ENCODE results near the gene SAP30BP. TPM values are rescaled to one million over a fixed set of nuclear protein-coding genes. Genes with fewer than 3 reads are reported as not detected.

Gene SAP30BP
- polyA plus RNA-seq, 2 of the 4 experiments (the other 2 are of a cell fraction), result 103 to 139 TPM

- Histone ChIP-seq H3K4me2 (0 out of 3 replicates have a peak overlapping the region, but pooled peaks have one; percentile 13), H3K9me3 (no peaks in the 10 kb centered on the region), H3K27ac (peak overlapping the region; percentile 93; a peak in 5 of 6 replicates), H3K4me1 (peaks cover 99% of the 10 kb centered on the region), H3K4me3 (no peak overlapping the region)
- ChIA-PET POLR2A (interaction anchor here (1.6 kb wide), 1 partner anchor 91 kb away, joined by 5 read pairs; no protein-coding TSS in a partner anchor), CTCF (interaction anchor here (1.1 to 19.2 kb wide), 5 partner anchors 9 to 58 kb away, joined by 3 to 148 read pairs (median 16); partner anchors contain the start of gene SMIM5)
- no peak for FAIRE-seq
- 75% methylated on average over 6 of the region's 6 CpGs for WGBS (ENCODE audit: missing lambda C conversion rate)
- TF ChIP-seq USF2 (IDR thresholded peaks at IDR 0.05), result no peak
- no peak for TF ChIP-seq CHD4 (IDR thresholded peaks at IDR 0.05; ENCODE audit: borderline replicate concordance)
- no peak for TF ChIP-seq HES2 (IDR thresholded peaks at IDR 0.05)
- TF ChIP-seq TFCP2L1 (CRISPR knock-in tag; IDR thresholded peaks at IDR 0.05), result no peak
- TF ChIP-seq PHF8 (IDR thresholded peaks at IDR 0.05; ENCODE audit: borderline replicate concordance, low read depth), result no peak
- TF ChIP-seq MYC (IDR thresholded peaks at IDR 0.05; ENCODE audit: borderline replicate concordance, low read length), result no peak
- no peak for TF ChIP-seq RCOR1 (IDR thresholded peaks at IDR 0.05; ENCODE audit: low read depth, low read length)
- TF ChIP-seq BHLHE40 (IDR thresholded peaks at IDR 0.05; ENCODE audit: low read depth, low read length), result no peak
- TF ChIP-seq HDAC2 (IDR thresholded peaks at IDR 0.05), result no peak
- no peak for TF ChIP-seq JUN (IDR thresholded peaks at IDR 0.05)
- TF ChIP-seq MAZ (IDR thresholded peaks at IDR 0.05; ENCODE audit: borderline replicate concordance, low read depth, low read length), result no peak
- no peak for TF ChIP-seq ESRRA (IDR thresholded peaks at IDR 0.05; ENCODE audit: borderline replicate concordance, low read length)
- TF ChIP-seq EP300 (IDR thresholded peaks at IDR 0.05), result no peak
- no peak for TF ChIP-seq RARB (CRISPR knock-in tag; IDR thresholded peaks at IDR 0.05)
- no peak for TF ChIP-seq HOXB5 (CRISPR knock-in tag; IDR thresholded peaks at IDR 0.05)
- TF ChIP-seq ZC3H11A (IDR thresholded peaks at IDR 0.05), result no peak
- TF ChIP-seq ZFP36 (IDR thresholded peaks at IDR 0.05; ENCODE audit: borderline replicate concordance, partially characterized antibody), result no peak
- no peak for TF ChIP-seq ATOH8 (CRISPR knock-in tag; IDR thresholded peaks at IDR 0.05; ENCODE audit: low read depth)
- TF ChIP-seq TP53 (CRISPR knock-in tag; IDR thresholded peaks at IDR 0.05), result no peak
- DNase-seq (ENCODE audit: low read depth in 1 of 2, low spot score in 1 of 2), result no peak
- ATAC-seq, result no peak
Measured at GRCh38 chr17:75689441-75689873, 22.3 kb downstream of the SAP30BP start.

- Histone ChIP-seq H3K27ac (peak overlapping the region; percentile 93; a peak in 5 of 6 replicates), H3K4me3 (no peak overlapping the region), H3K9me3 (no peaks in the 10 kb centered on the region), H3K4me2 (no peak overlapping the region), H3K4me1 (peaks cover 99% of the 10 kb centered on the region)
- WGBS (ENCODE audit: missing lambda C conversion rate), result 91% methylated on average over 5 of the region's 5 CpGs
- TF ChIP-seq POLR2A (IDR thresholded peaks at IDR 0.05; ENCODE audit: low read length) (no peak), FOSL2 (IDR thresholded peaks at IDR 0.05) (no peak), FOSL2 (CRISPR knock-in tag; IDR thresholded peaks at IDR 0.05) (no peak)
- TF ChIP-seq, protein P1, sequence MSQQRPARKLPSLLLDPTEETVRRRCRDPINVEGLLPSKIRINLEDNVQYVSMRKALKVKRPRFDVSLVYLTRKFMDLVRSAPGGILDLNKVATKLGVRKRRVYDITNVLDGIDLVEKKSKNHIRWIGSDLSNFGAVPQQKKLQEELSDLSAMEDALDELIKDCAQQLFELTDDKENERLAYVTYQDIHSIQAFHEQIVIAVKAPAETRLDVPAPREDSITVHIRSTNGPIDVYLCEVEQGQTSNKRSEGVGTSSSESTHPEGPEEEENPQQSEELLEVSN (IDR thresholded peaks at IDR 0.05; ENCODE audit: borderline replicate concordance, low read depth), result no peak
- TF ChIP-seq, protein P2, sequence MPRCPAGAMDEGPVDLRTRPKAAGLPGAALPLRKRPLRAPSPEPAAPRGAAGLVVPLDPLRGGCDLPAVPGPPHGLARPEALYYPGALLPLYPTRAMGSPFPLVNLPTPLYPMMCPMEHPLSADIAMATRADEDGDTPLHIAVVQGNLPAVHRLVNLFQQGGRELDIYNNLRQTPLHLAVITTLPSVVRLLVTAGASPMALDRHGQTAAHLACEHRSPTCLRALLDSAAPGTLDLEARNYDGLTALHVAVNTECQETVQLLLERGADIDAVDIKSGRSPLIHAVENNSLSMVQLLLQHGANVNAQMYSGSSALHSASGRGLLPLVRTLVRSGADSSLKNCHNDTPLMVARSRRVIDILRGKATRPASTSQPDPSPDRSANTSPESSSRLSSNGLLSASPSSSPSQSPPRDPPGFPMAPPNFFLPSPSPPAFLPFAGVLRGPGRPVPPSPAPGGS (IDR thresholded peaks at IDR 0.05), result no peak
- no peak for FAIRE-seq
- no peak for DNase-seq (ENCODE audit: low read depth in 1 of 2, low spot score in 1 of 2)
- POLR2A ChIA-PET, result no interaction called here
- CTCF ChIA-PET, result interaction anchor here (0.7 to 19.2 kb wide), 7 partner anchors 7 to 120 kb away, joined by 3 to 148 read pairs (median 3); partner anchors contain the start of gene SMIM5
- ATAC-seq, result no peak
Measured at GRCh38 chr17:75691371-75691791, 24.2 kb downstream of the SAP30BP start.

All from A549 (cell line).